NCI-H1930 (cell line): ENCODE data around the gene TFEB.

Experiments used
- DNase-seq, 2 experiments: peaks; one replicate each; lab custom pipeline; 2025; lab: John Stamatoyannopoulos, UW

TFEB gene

GRCh38 chr6:41722969-41723529 lies 12.4 kb downstream of the TFEB start:
- DNase-seq: no peak

GRCh38 chr6:41721414-41721813 lies 14.0 kb downstream of the TFEB start:
- no peak for DNase-seq

GRCh38 chr6:41720783-41721182 lies 14.6 kb downstream of the TFEB start:
- no peak for DNase-seq

- no peak for DNase-seq
Observed at GRCh38 chr6:41720262-41720620, 15.2 kb downstream of the TFEB start.

- no peak for DNase-seq
Observed at GRCh38 chr6:41719436-41720261, 15.8 kb downstream of the TFEB start.

- DNase-seq: no peak
Observed at GRCh38 chr6:41718828-41719227, 16.6 kb downstream of the TFEB start.

GRCh38 chr6:41717392-41717736 lies 18.0 kb downstream of the TFEB start:
- DNase-seq: no peak

- no peak for DNase-seq
Observed at GRCh38 chr6:41716516-41717391, 18.7 kb downstream of the TFEB start.

GRCh38 chr6:41715795-41716515 lies 19.5 kb downstream of the TFEB start:
- no peak for DNase-seq

GRCh38 chr6:41714556-41715273 lies 20.7 kb downstream of the TFEB start:
- no peak for DNase-seq

GRCh38 chr6:41713650-41714291 lies 21.6 kb downstream of the TFEB start:
- DNase-seq: no peak

GRCh38 chr6:41713159-41713649 lies 22.2 kb downstream of the TFEB start:
- DNase-seq: no peak

- DNase-seq: no peak
Observed at GRCh38 chr6:41712651-41713103, 22.7 kb downstream of the TFEB start.

- no peak for DNase-seq
Observed at GRCh38 chr6:41711323-41712038, 23.9 kb downstream of the TFEB start.

GRCh38 chr6:41709375-41709774 lies 26.0 kb downstream of the TFEB start:
- DNase-seq: no peak

GRCh38 chr6:41708856-41709255 lies 26.6 kb downstream of the TFEB start:
- no peak for DNase-seq

GRCh38 chr6:41707565-41708200 lies 27.7 kb downstream of the TFEB start:
- DNase-seq: no peak

- no peak for DNase-seq
Observed at GRCh38 chr6:41706876-41707564, 28.4 kb downstream of the TFEB start.
